ENCODE data around the gene FN3K.

GRCh38 chr17:82691714-82692113 lies 43.7 kb upstream of the FN3K start:
- TF ChIP-seq, protein P1, sequence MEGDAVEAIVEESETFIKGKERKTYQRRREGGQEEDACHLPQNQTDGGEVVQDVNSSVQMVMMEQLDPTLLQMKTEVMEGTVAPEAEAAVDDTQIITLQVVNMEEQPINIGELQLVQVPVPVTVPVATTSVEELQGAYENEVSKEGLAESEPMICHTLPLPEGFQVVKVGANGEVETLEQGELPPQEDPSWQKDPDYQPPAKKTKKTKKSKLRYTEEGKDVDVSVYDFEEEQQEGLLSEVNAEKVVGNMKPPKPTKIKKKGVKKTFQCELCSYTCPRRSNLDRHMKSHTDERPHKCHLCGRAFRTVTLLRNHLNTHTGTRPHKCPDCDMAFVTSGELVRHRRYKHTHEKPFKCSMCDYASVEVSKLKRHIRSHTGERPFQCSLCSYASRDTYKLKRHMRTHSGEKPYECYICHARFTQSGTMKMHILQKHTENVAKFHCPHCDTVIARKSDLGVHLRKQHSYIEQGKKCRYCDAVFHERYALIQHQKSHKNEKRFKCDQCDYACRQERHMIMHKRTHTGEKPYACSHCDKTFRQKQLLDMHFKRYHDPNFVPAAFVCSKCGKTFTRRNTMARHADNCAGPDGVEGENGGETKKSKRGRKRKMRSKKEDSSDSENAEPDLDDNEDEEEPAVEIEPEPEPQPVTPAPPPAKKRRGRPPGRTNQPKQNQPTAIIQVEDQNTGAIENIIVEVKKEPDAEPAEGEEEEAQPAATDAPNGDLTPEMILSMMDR (tag by site-specific recombination; IDR thresholded peaks at IDR 0.05) = no peak
- no peak for TF ChIP-seq ZNF24 (tag by site-specific recombination; IDR thresholded peaks at IDR 0.05)
- TF ChIP-seq ZBTB17 (tag by site-specific recombination; IDR thresholded peaks at IDR 0.05) = no peak
- TF ChIP-seq BCL11A (tag by site-specific recombination; IDR thresholded peaks at IDR 0.05; ENCODE audit: low read depth) = no peak
- TF ChIP-seq ZNF654 (tag by site-specific recombination; IDR thresholded peaks at IDR 0.05; ENCODE audit: low read depth) = no peak

All from HEK293 (cell line).